BLaER1 treated with 17β-estradiol and CSF1 and Interleukin-3, amounts not matched to agents 10 nM and 100 nM (cell line): ENCODE measurements around the gene TECTA.
"Not testable (repeated sequence)": the region's sequence is repeated elsewhere in the genome, so short reads cannot be mapped to it uniquely, and the experiment has no call there.

ENCODE experiments used
- H3K27ac ChIP-seq, 11 experiments: shearing (Covaris generic); formaldehyde crosslinking; 2 replicates each; pipeline ENCODE4 v1.8.1; 2022
- H3K27me3 ChIP-seq, 11 experiments: shearing (Covaris generic); formaldehyde crosslinking; 2 replicates each; pipeline ENCODE4 v1.8.1; 2022
- H3K36me3 ChIP-seq, 11 experiments: shearing (Covaris generic); formaldehyde crosslinking; 2 replicates each; pipeline ENCODE4 v1.8.1; 2022
- H3K4me1 ChIP-seq, 10 experiments: shearing (Covaris generic); formaldehyde crosslinking; 2 replicates each; pipeline ENCODE4 v1.8.1; 2022
- H3K4me2 ChIP-seq, 11 experiments: shearing (Covaris generic); formaldehyde crosslinking; 2 replicates each; pipeline ENCODE4 v1.8.1; 2022
- H3K4me3 ChIP-seq, 10 experiments: shearing (Covaris generic); formaldehyde crosslinking; 2 replicates each; pipeline ENCODE4 v1.8.1; 2022
- H3K9ac ChIP-seq, 11 experiments: shearing (Covaris generic); formaldehyde crosslinking; 2 replicates each; pipeline ENCODE4 v1.8.1; 2022
- H3K9me3 ChIP-seq, 11 experiments: shearing (Covaris generic); formaldehyde crosslinking; replicated peaks in 1 of 11; 2 replicates each; pipeline ENCODE4 v1.8.1; 2022
- H4K20me1 ChIP-seq, 11 experiments: shearing (Covaris generic); formaldehyde crosslinking; 2 replicates each; pipeline ENCODE4 v1.8.1; 2022
- Cebpa-rat ChIP-seq, 11 experiments: shearing (Covaris generic); IDR thresholded peaks; 2 replicates each; pipeline ENCODE4 v1.8.1; 2022

TECTA gene

GRCh38 chr11:121237686-121238658 is 136.9 kb downstream of the TECTA start:
- no peak overlapping the region for H3K4me2 ChIP-seq
- H3K9ac ChIP-seq, result no peak overlapping the region
- no peaks in the 10 kb centered on the region for H3K4me1 ChIP-seq
- no peaks in the 10 kb centered on the region for H3K27me3 ChIP-seq
- H4K20me1 ChIP-seq, result no peaks in the 10 kb centered on the region
- H3K9me3 ChIP-seq, result no peaks in the 10 kb centered on the region
- no peak overlapping the region for H3K27ac ChIP-seq
- H3K4me3 ChIP-seq, result no peak overlapping the region
- H3K36me3 ChIP-seq, result no peaks in the 10 kb centered on the region
- no peak for TF ChIP-seq Cebpa-rat (IDR thresholded peaks at IDR 0.05)

DNA sequence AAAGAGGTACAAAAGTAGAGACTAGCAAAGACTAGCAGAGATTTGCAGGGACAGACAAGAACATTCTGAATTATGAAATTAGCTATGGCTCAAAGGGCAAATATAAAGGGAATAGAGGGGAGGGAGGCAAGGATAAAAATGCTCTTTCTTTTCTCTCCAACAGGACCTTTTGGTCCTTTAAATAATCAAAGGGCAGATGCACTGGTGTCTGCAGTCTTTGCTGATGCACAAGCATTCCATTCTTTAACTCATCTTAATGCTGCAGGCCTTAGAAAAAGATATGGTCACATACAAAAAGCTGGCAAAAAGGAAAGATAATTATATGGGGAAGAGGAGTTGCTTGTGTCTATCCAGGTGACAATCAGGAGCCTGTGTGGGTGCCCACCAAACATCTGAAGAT is 137.9 kb downstream of the TECTA start:
- H3K27ac ChIP-seq, result no peak overlapping the region
- no peak overlapping the region for H3K4me3 ChIP-seq
- no peak for TF ChIP-seq Cebpa-rat (IDR thresholded peaks at IDR 0.05)
- H3K36me3 ChIP-seq, result no peaks in the 10 kb centered on the region
- no peaks in the 10 kb centered on the region for H4K20me1 ChIP-seq
- H3K4me1 ChIP-seq, result no peaks in the 10 kb centered on the region
- no peaks in the 10 kb centered on the region for H3K27me3 ChIP-seq
- H3K9me3 ChIP-seq, result no peaks in the 10 kb centered on the region
- H3K9ac ChIP-seq, result no peak overlapping the region
- H3K4me2 ChIP-seq, result no peak overlapping the region

GRCh38 chr11:121240001-121240400 is 139.0 kb downstream of the TECTA start:
- not testable (repeated sequence) for H3K36me3 ChIP-seq, H3K27me3 ChIP-seq, H3K4me2 ChIP-seq, H3K27ac ChIP-seq, H3K9me3 ChIP-seq, H4K20me1 ChIP-seq, H3K4me1 ChIP-seq, H3K4me3 ChIP-seq, H3K9ac ChIP-seq

DNA sequence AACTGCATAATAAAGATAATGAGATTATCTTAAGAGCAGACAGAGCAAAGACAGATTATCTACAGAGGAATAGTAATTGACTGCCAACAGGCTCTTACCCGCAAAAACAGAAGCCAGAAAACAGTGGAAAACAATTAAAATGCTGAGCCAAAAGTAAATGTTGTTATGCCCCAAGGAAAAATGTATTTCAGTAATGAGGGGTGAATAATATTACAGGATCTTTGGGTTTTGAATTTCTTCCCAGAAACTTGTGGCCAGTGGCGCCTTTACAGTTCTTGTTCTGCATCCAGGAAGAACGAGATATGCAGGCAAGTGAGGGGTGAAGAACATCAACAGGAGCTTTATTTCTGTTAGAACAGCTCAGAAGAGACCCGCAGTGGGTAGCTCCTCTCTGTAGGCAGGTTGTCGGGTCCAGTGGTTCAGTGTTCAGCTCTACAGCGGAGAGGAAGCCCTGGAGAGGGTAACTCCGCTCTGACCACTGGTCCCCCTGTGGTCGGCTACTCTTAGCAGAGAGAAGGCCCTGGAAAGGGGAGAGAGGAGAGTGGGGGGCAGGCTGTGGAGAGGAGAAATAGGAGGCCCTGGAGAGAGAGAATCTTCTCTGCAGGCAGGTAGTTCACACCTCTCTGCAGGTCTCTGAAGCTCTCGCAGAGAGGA is 139.7 kb downstream of the TECTA start:
- Histone ChIP-seq H3K27ac (no peak overlapping the region), H3K9ac (no peak overlapping the region), H3K27me3 (no peaks in the 10 kb centered on the region)

More for the DNA sequence above, 139.7 kb downstream of the TECTA start:
- Histone ChIP-seq H4K20me1 (no peaks in the 10 kb centered on the region), H3K4me3 (no peak overlapping the region), H3K4me1 (no peaks in the 10 kb centered on the region), H3K4me2 (no peak overlapping the region), H3K36me3 (no peaks in the 10 kb centered on the region), H3K9me3 (no peaks in the 10 kb centered on the region)
- TF ChIP-seq Cebpa-rat (IDR thresholded peaks at IDR 0.05), result no peak
